ENCODE measurements around the gene IGFBP6.
"Not testable (repeated sequence)": the region's sequence is repeated elsewhere in the genome, so short reads cannot be mapped to it uniquely, and the experiment has no call there.

IGFBP6 gene

GRCh38 chr12:53093777-53094393 is 3.6 kb upstream of the IGFBP6 start:
- no peak for TF ChIP-seq CTCF (conservative IDR thresholded peaks at IDR 0.05)
- no peak overlapping the region for H3K27ac ChIP-seq

- no peak overlapping the region for H3K27ac ChIP-seq
- no peak for TF ChIP-seq CTCF (conservative IDR thresholded peaks at IDR 0.05)
These were observed 3.1 kb upstream of the IGFBP6 start for GRCh38 chr12:53094394-53094787.

- H3K27ac ChIP-seq, result not testable (repeated sequence)
These were observed 2.5 kb upstream of the IGFBP6 start for GRCh38 chr12:53094796-53095595.

- not testable (repeated sequence) for H3K27ac ChIP-seq
These were observed 1.9 kb upstream of the IGFBP6 start for GRCh38 chr12:53095596-53095895.

GRCh38 chr12:53096089-53096741 is 1.3 kb upstream of the IGFBP6 start:
- no peak for TF ChIP-seq CTCF (conservative IDR thresholded peaks at IDR 0.05)
- no peak overlapping the region for H3K27ac ChIP-seq

GRCh38 chr12:53096759-53097158 is 708 bp upstream of the IGFBP6 start:
- no peak overlapping the region; the same call in 1 of the 2 replicates for H3K27ac ChIP-seq
- TF ChIP-seq CTCF (conservative IDR thresholded peaks at IDR 0.05), result no peak

- peak overlapping the region; percentile 45; the same call in 1 of the 2 replicates for H3K27ac ChIP-seq
- no peak for TF ChIP-seq CTCF (conservative IDR thresholded peaks at IDR 0.05)
These were observed 282 bp upstream of the IGFBP6 start for GRCh38 chr12:53097207-53097563.

- TF ChIP-seq CTCF (conservative IDR thresholded peaks at IDR 0.05), result no peak
- peak overlapping the region; percentile 45; the same call in 1 of the 2 replicates for H3K27ac ChIP-seq
These were observed 1.0 kb downstream of the IGFBP6 start for GRCh38 chr12:53098354-53098981.

All from VCaP (cell line).